ENCODE data around the gene ICAM1.

GRCh38 chr19:10258080-10258710, 12.7 kb upstream of the ICAM1 start:
- no peak for TF ChIP-seq CTCF (conservative IDR thresholded peaks at IDR 0.05; ENCODE audit: low read depth, low read length)
- no peak for TF ChIP-seq EZH2 (IDR thresholded peaks at IDR 0.05; ENCODE audit: borderline replicate concordance, low read depth, low read length, poor library complexity, severe bottlenecking)
